H1 (cell line): ENCODE results near the gene EIPR1. TPM values are rescaled to one million over a fixed set of nuclear protein-coding genes. Genes with fewer than 3 reads are reported as not detected.

Source experiments
- CTCF ChIA-PET: fragments of 300-600 bp; sonication (Branson Sonifier 250); formaldehyde crosslinking; loops from one replicate; lab custom pipeline; 2021; ENCODE audit not compliant: partially characterized antibody; lab: Charles Lee
- POLR2A ChIA-PET: fragments of 300-600 bp; sonication (Branson Sonifier 250); formaldehyde crosslinking; loops from one replicate; lab custom pipeline; 2021; ENCODE audit warnings: inconsistent platforms; ENCODE audit not compliant: partially characterized antibody; lab: Charles Lee
- DNase-seq, 2 experiments: peaks; one replicate each; pipeline versions ENCODE4 v3.0.0 to v3.0.0-alpha.2; 2010 to 2022; ENCODE audit warnings: low spot score in 2 of 2, low read depth in 1 of 2, mixed read lengths in 1 of 2
- FAIRE-seq: peaks from 2 replicates; lab custom pipeline; 2011; peaks lifted over from hg19 to GRCh38; lab: Jason Lieb, UNC
- H2AFZ ChIP-seq: 2 replicates; pipeline ENCODE4 v1.8.1; 2012; ENCODE audit warnings: low read length, inconsistent platforms
- H2AK5ac ChIP-seq: 2 replicates; pipeline ENCODE4 v1.6.1; 2013; ENCODE audit warnings: low read depth, low read length
- H2BK120ac ChIP-seq: replicated peaks from 2 replicates; pipeline ENCODE3; 2013; ENCODE audit warnings: low read depth, low read length, inconsistent platforms
- H2BK12ac ChIP-seq: 2 replicates; pipeline ENCODE4 v1.6.1; 2013; ENCODE audit warnings: low read depth, low read length
- H2BK15ac ChIP-seq: 2 replicates; pipeline ENCODE4 v1.6.1; 2013; ENCODE audit warnings: low read length
- H2BK20ac ChIP-seq: 2 replicates; pipeline ENCODE4 v1.6.1; 2013; ENCODE audit warnings: low read length
- H2BK5ac ChIP-seq: 2 replicates; pipeline ENCODE4 v1.6.1; 2013; ENCODE audit warnings: low read depth, low read length
- H3K14ac ChIP-seq: 2 replicates; pipeline ENCODE4 v1.6.1; 2013; ENCODE audit warnings: inconsistent platforms; ENCODE audit not compliant: insufficient read length
- H3K18ac ChIP-seq: 2 replicates; pipeline ENCODE4 v1.6.1; 2013; ENCODE audit warnings: low read length; ENCODE audit errors: extremely low read depth
- H3K23ac ChIP-seq: 2 replicates; pipeline ENCODE4 v1.6.1; 2013; ENCODE audit warnings: inconsistent platforms; ENCODE audit not compliant: insufficient read length
- H3K23me2 ChIP-seq: 2 replicates; pipeline ENCODE4 v1.6.1; 2013; ENCODE audit warnings: low read depth, low read length
- H3K27ac ChIP-seq: 2 replicates; pipeline ENCODE4 v1.6.1; 2011; ENCODE audit warnings: low read depth, low read length, inconsistent platforms
- H3K27me3 ChIP-seq, 4 experiments: replicated peaks in 1 of 4; 1 replicate in 1 of 4; 2 replicates in 3 of 4; pipeline versions ENCODE4 v1.6.1 to v1.8.1; 2011 to 2013; ENCODE audit warnings: low read length in 3 of 4, mild to moderate bottlenecking in 3 of 4, inconsistent platforms in 2 of 4, mixed read lengths in 2 of 4, moderate library complexity in 1 of 4; ENCODE audit not compliant: control insufficient read depth in 3 of 4, insufficient read depth in 3 of 4; ENCODE audit errors: extremely low read depth in 1 of 4
- H3K36me3 ChIP-seq, 4 experiments: 2 replicates each; pipeline versions ENCODE4 v1.6.1 to v1.8.1; 2011 to 2013; ENCODE audit warnings: mild to moderate bottlenecking in 4 of 4, low read length in 3 of 4, moderate library complexity in 2 of 4, control low read depth in 1 of 4, inconsistent platforms in 1 of 4; ENCODE audit not compliant: insufficient read depth in 4 of 4, control insufficient read depth in 2 of 4
- H3K4ac ChIP-seq: replicated peaks from 2 replicates; pipeline ENCODE3; 2013; ENCODE audit warnings: low read length, low read depth, mixed read lengths, inconsistent platforms; ENCODE audit not compliant: insufficient read length
- H3K4me1 ChIP-seq, 4 experiments: replicated peaks in 1 of 4; 1 replicate in 1 of 4; 2 replicates in 3 of 4; pipeline versions ENCODE4 v1.6.1 to v1.8.1; 2011 to 2013; ENCODE audit warnings: low read length in 3 of 4, inconsistent platforms in 2 of 4, mixed read lengths in 1 of 4; ENCODE audit not compliant: insufficient read depth in 4 of 4, control insufficient read depth in 3 of 4
- H3K4me2 ChIP-seq, 2 experiments: 2 replicates each; pipeline versions ENCODE4 v1.6.1 to v1.8.1; 2011 to 2013; ENCODE audit warnings: low read depth in 2 of 2, low read length in 2 of 2, control low read depth in 1 of 2, inconsistent platforms in 1 of 2, mild to moderate bottlenecking in 1 of 2; ENCODE audit not compliant: insufficient read depth in 1 of 2
- H3K4me3 ChIP-seq, 4 experiments: fragments of 200-600, 300-600 bp in 1 of 4; sonication (generic), shearing (Covaris generic), sonication (Bioruptor Twin) in 1 of 4; 2 replicates each; pipeline versions ENCODE4 v1.5.1 to v1.8.1; 2011 to 2016; ENCODE audit warnings: low read length in 4 of 4, low read depth in 3 of 4, control low read depth in 2 of 4, inconsistent platforms in 2 of 4, mild to moderate bottlenecking in 2 of 4, mixed read lengths in 1 of 4, moderate library complexity in 1 of 4; ENCODE audit not compliant: insufficient read depth in 2 of 4; ENCODE audit errors: extremely low read depth in 1 of 4
- H3K56ac ChIP-seq: replicated peaks from 2 replicates; pipeline ENCODE3; 2013; ENCODE audit warnings: low read depth, mild to moderate bottlenecking, mixed read lengths, low read length, inconsistent platforms; ENCODE audit not compliant: insufficient read length
- H3K79me1 ChIP-seq: 2 replicates; pipeline ENCODE4 v1.6.1; 2013; ENCODE audit warnings: low read depth, low read length, control low read depth
- H3K79me2 ChIP-seq, 2 experiments: 2 replicates each; pipeline versions ENCODE4 v1.6.1 to v1.8.1; 2012 to 2013; ENCODE audit warnings: low read length in 2 of 2, mild to moderate bottlenecking in 2 of 2, inconsistent platforms in 1 of 2; ENCODE audit not compliant: insufficient read depth in 2 of 2, control insufficient read depth in 1 of 2
- H3K9ac ChIP-seq, 4 experiments: replicated peaks in 1 of 4; 1 replicate in 1 of 4; 2 replicates in 3 of 4; pipeline versions ENCODE4 v1.6.1 to v1.8.1; 2011 to 2013; ENCODE audit warnings: low read depth in 3 of 4, low read length in 3 of 4, control low read depth in 2 of 4, mild to moderate bottlenecking in 2 of 4, moderate library complexity in 2 of 4, inconsistent platforms in 1 of 4; ENCODE audit errors: extremely low read depth in 1 of 4
- H3K9me3 ChIP-seq, 2 experiments: 2 replicates each; pipeline versions ENCODE4 v1.6.1 to v1.8.1; 2012 to 2013; ENCODE audit warnings: mild to moderate bottlenecking in 2 of 2, moderate library complexity in 2 of 2, control low read depth in 1 of 2, inconsistent platforms in 1 of 2, low read depth in 1 of 2, low read length in 1 of 2, mixed read lengths in 1 of 2; ENCODE audit not compliant: insufficient read depth in 2 of 2
- H4K20me1 ChIP-seq, 2 experiments: replicated peaks in 1 of 2; 2 replicates each; pipeline versions ENCODE3 to v1.8.1; 2011 to 2013; ENCODE audit warnings: inconsistent platforms in 2 of 2, low read length in 2 of 2, mild to moderate bottlenecking in 1 of 2; ENCODE audit not compliant: insufficient read depth in 2 of 2, control insufficient read depth in 1 of 2
- H4K5ac ChIP-seq: 2 replicates; pipeline ENCODE4 v1.6.1; 2013; ENCODE audit warnings: low read length, low read depth, mixed read lengths, inconsistent platforms; ENCODE audit not compliant: insufficient read length
- H4K8ac ChIP-seq: 2 replicates; pipeline ENCODE4 v1.8.0; 2013; ENCODE audit warnings: mild to moderate bottlenecking, moderate library complexity, low read length, inconsistent platforms; ENCODE audit not compliant: insufficient read depth; ENCODE audit errors: extremely low read depth
- H4K91ac ChIP-seq: replicated peaks from 2 replicates; pipeline ENCODE3; 2013; ENCODE audit warnings: low read length, mixed read lengths, inconsistent platforms; ENCODE audit not compliant: insufficient read length
- GABPA ChIP-seq: IDR thresholded peaks from 2 replicates; pipeline ENCODE4 v1.6.1; 2011; ENCODE audit warnings: mild to moderate bottlenecking, low read length, moderate library complexity, borderline replicate concordance; ENCODE audit not compliant: insufficient read depth
- KDM4A ChIP-seq: IDR thresholded peaks from one replicate; pipeline ENCODE4 v1.7.1; 2012; ENCODE audit warnings: low read depth, mild to moderate bottlenecking, moderate library complexity, low read length, inconsistent platforms; ENCODE audit not compliant: severe bottlenecking
- NANOG ChIP-seq: IDR thresholded peaks from 2 replicates; pipeline ENCODE4 v1.6.1; 2011; ENCODE audit warnings: low read length, low read depth, mild to moderate bottlenecking, inconsistent platforms; ENCODE audit not compliant: insufficient read depth, poor library complexity, severe bottlenecking
- SAP30 ChIP-seq: fragments of 300-600 bp; sonication (generic); IDR thresholded peaks from 2 replicates; pipeline ENCODE4 v1.7.1; 2012; ENCODE audit warnings: low read length, moderate library complexity, mild to moderate bottlenecking, inconsistent platforms; ENCODE audit not compliant: insufficient read depth, insufficient replicate concordance
- SIN3A ChIP-seq, 2 experiments: IDR thresholded peaks in 1 of 2; conservative IDR thresholded peaks in 1 of 2; 2 replicates each; pipeline ENCODE4 v1.6.1; 2011 to 2012; ENCODE audit warnings: low read length in 2 of 2, improper control_type of control experiment in 1 of 2, low read depth in 1 of 2, mild to moderate bottlenecking in 1 of 2
- SIRT6 ChIP-seq: IDR thresholded peaks from one replicate; pipeline ENCODE4 v1.7.1; 2012; ENCODE audit warnings: low read length, inconsistent platforms
- TCF12 ChIP-seq: IDR thresholded peaks from 2 replicates; pipeline ENCODE4 v1.6.1; 2011; ENCODE audit warnings: low read depth, mild to moderate bottlenecking, low read length
- USF2 ChIP-seq: IDR thresholded peaks from 2 replicates; pipeline ENCODE4 v1.6.1; 2011; ENCODE audit warnings: low read length, improper control_type of control experiment
- ZNF274 ChIP-seq: IDR thresholded peaks from 2 replicates; pipeline ENCODE4 v1.7.0; 2012; ENCODE audit warnings: low read length, borderline replicate concordance; ENCODE audit errors: extremely low read depth
- WGBS, 2 experiments: shearing (Covaris generic) in 1 of 2; methylation state at CpG; one replicate each; pipeline versions ENCODE4 v1.1.6 to v1.1.7; 2013 to 2015; ENCODE audit warnings: low lambda C conversion rate in 2 of 2, mixed read lengths in 2 of 2, inconsistent platforms in 1 of 2, low coverage in 1 of 2, missing lambda C conversion rate in 1 of 2; ENCODE audit not compliant: insufficient replicate concordance in 2 of 2, insufficient coverage in 1 of 2, insufficient read length in 1 of 2; ENCODE audit errors: extremely low coverage in 1 of 2, missing lambda C conversion rate in 1 of 2; 5-methylcytosine and 5-hydroxymethylcytosine counted together
- polyA plus RNA-seq, 7 experiments: library from polyadenylated mRNA; depleted of rRNA in 3 of 7; stranded (reverse) in 5 of 7; unstranded in 2 of 7; fragments of >200 nt in 5 of 7; fragments of 200-250 nt in 2 of 7; gene quantifications; 1 replicate in 5 of 7; 2 replicates in 1 of 7; 4 replicates in 1 of 7; pipeline versions ENCODE4 v1.2.1 to v1.2.3, GENCODE V29; 2011 to 2013; ENCODE audit warnings: missing spikeins in 2 of 7, mixed read lengths in 2 of 7
- total RNA-seq: library from RNA; stranded (reverse); fragmentation: NEBNext Ultra II Directional; extraction: Animal tissue kit (Norgen Biotek cat#: 25700); gene quantifications from 2 replicates; pipeline ENCODE4 v1.2.1, GENCODE V29; 2021

EIPR1 gene
- total and polyA plus RNA-seq, 2 of the 8 experiments (the other 6 are each of a cell fraction or from before 2014, with no cell fraction given), result 26.3 to 56.4 TPM

- H3K79me2 ChIP-seq, result no peaks in the 10 kb centered on the region
- no peak overlapping the region for H4K5ac ChIP-seq
- no peak for DNase-seq
- ChIA-PET POLR2A (no interaction called here), CTCF (interaction anchor here (0.6 to 3.4 kb wide), 13 partner anchors 9 to 300 kb away, joined by 3 to 32 read pairs (median 3); no protein-coding TSS in a partner anchor)
- FAIRE-seq, result no peak
- H3K14ac ChIP-seq, result no peak overlapping the region
- no peaks in the 10 kb centered on the region for H3K27me3 ChIP-seq
- no peak overlapping the region for H2AK5ac ChIP-seq
- H2BK5ac ChIP-seq, result 0 out of 2 replicates have a peak overlapping the region, but pooled peaks have one; percentile 71
- H3K4me1 ChIP-seq, result no peaks in the 10 kb centered on the region; a peak in 1 of 7 replicates
- no peak overlapping the region for H3K4me2 ChIP-seq
- no peak overlapping the region for H3K18ac ChIP-seq
- no peak overlapping the region for H3K4me3 ChIP-seq
- TF ChIP-seq KDM4A, result no peak
- TF ChIP-seq GABPA, result no peak
- TF ChIP-seq SIRT6, result no peak
- TF ChIP-seq NANOG, result no peak
- TF ChIP-seq SAP30, result no peak
- TF ChIP-seq USF2, result no peak
- TF ChIP-seq TCF12, result no peak
- TF ChIP-seq SIN3A (conservative IDR thresholded peaks at IDR 0.05 in 1 of 2, IDR thresholded peaks at IDR 0.05 in 1 of 2; ENCODE audit: low read depth in 1 of 2, low read length in 2 of 2), result no peak
- no peak for TF ChIP-seq ZNF274
- TF ChIP-seq, all 59 proteins: peak for 0
- WGBS, 2 experiments, result 76% methylated on average over 50 of the region's 50 CpGs; no CpG with 5 or more reads in 1 of the 2 experiments
- H3K27ac ChIP-seq, result no peak overlapping the region
- no peak overlapping the region for H2BK12ac ChIP-seq
- H4K91ac ChIP-seq, result no peak overlapping the region
- no peak overlapping the region for H2AFZ ChIP-seq
- H3K4ac ChIP-seq, result no peak overlapping the region
- peaks cover 6% of the 10 kb centered on the region; the same call in 1 of the 2 replicates for H3K23me2 ChIP-seq
- H3K9ac ChIP-seq, result no peak overlapping the region
- no peaks in the 10 kb centered on the region for H3K9me3 ChIP-seq
- H2BK15ac ChIP-seq, result no peak overlapping the region
- no peaks in the 10 kb centered on the region; the same call in 1 of the 2 replicates for H3K79me1 ChIP-seq
- H4K8ac ChIP-seq, result no peak overlapping the region; the same call in 1 of the 2 replicates
- no peak overlapping the region for H2BK20ac ChIP-seq
- H2BK120ac ChIP-seq, result no peak overlapping the region
- no peaks in the 10 kb centered on the region for H3K36me3 ChIP-seq
- H3K23ac ChIP-seq, result no peak overlapping the region
- H3K56ac ChIP-seq, result no peak overlapping the region
- H4K20me1 ChIP-seq, result peaks cover 0 to 4% of the 10 kb centered on the region in 2 experiments
These were observed 197.3 kb downstream of the EIPR1 start for GRCh38 chr2:3180082-3180908.
